HG03066 (cell line): ENCODE measurements around the gene SEC11C.

Experiments used
- ATAC-seq: cut with Tn5 transposase; IDR thresholded peaks from one replicate; pipeline ENCODE4 v1.9.1; 2021; ENCODE audit warnings: low read depth; ENCODE audit not compliant: unreplicated experiment

Gene SEC11C

DNA sequence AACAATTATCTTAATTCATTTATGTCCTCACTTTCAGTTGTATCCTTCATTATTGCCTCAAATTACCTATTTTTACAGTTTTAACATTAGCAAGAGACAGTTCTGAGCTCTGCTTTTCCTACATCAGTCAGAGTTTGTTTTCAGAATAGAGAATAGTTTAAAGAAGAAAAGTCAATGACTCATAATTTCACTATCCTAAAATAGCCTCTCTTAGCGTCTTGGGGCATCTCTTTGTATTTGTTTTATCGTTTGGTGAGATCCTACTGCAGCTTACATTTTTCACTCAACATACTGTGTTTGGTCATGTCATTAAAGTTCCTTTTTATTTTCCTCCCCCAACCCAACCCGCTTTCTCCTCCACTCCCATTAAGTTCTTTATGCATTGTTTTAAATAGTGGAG, 3.8 kb downstream of the SEC11C start:
- peak; percentile 20 for ATAC-seq

DNA sequence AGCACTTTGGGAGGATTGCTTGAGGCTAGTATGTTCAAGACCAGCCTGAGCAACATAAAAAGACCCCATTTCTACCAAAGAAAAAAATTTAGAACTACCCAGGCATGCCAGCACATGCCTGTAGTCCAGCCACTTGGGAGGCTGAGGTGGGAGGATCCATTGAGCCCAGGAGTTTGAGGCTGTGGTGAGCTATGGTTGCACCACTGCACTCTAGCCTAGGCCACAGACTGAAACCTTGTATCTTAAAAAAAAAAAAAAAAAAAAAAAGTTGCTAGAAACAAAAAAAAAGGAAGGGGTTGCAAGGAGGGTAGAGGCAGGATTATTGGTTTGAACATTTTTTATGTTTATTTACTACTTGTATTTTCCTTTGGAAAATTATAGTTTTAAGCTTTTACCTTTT, 4.8 kb downstream of the SEC11C start:
- no peak for ATAC-seq

- no peak for ATAC-seq
These were observed 5.4 kb downstream of the SEC11C start for GRCh38 chr18:59145055-59145454.

DNA sequence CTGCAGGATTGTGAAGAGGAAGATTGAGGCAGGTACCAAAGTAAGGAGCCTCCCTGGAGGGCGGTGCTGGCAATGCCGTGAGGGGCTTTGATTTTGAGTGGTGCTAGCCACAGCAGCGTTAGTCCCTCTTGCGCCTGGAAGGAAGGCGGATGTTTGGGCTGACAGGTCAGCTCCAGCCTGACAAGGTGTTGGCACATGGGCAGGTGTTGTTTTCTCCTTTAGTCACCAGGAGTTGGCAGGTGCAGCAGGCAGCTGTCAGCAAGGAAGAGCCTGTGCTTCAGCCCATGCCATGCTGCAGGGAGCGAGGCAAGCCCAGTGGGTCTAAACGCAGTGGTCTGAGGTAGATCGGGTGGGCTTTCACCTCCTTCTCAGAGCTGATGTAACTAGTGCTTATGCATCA, 8.5 kb downstream of the SEC11C start:
- no peak for ATAC-seq

DNA sequence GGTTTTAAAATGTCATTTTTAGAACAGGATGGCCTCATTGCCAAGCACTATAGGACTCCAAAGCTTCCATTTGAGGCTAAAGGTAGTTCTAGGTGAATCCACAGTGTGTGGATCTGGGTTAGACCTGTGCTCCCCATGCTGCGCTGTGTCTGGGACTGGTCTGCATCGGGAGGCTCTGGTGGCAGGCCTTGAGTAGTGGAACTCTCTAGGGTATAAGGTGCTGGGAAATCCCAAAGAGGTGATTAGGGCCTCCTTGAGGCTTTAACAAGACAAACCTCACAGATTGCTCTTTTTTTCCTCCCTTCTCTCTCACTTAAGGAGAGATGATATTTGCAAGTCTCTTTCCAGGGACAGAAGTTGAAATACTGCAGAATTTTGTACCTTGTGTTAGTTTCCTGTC, 9.3 kb downstream of the SEC11C start:
- no peak for ATAC-seq

DNA sequence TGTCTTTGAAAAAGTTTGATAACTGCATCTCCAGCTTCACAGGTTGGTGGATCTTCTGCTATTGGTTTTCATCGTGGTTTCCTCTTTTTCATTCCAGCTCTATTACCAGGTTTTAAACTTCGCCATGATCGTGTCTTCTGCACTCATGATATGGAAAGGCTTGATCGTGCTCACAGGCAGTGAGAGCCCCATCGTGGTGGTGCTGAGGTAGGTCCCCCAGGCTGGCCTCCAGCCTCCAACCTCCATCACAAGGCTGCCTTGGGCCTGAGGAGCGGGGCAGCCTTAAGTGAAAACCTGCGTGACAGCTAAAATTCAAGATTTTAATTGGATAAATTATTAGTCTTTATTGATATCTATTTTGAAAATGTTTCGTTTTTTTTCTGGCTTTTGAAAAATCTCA, 9.7 kb downstream of the SEC11C start:
- ATAC-seq: no peak

DNA sequence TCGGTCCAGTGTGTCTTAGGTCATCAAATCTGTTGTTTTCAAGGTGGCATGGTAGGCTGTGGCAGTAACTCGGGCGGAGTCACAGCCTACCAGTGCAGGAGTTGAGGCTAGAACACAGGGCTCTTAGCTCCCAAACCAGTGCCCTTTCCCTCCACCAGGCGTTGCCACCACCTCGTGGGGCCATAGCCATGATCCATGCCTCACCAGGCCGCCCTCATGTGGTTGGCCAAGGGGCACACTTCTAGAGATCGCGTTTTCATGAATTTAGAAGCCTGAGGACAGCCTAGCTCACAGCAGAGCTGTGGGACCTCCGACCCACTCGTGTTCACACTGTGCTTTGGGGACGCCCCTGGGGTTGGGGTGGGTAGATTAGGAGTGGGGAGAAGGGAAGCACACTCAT, 10.6 kb downstream of the SEC11C start:
- no peak for ATAC-seq

DNA sequence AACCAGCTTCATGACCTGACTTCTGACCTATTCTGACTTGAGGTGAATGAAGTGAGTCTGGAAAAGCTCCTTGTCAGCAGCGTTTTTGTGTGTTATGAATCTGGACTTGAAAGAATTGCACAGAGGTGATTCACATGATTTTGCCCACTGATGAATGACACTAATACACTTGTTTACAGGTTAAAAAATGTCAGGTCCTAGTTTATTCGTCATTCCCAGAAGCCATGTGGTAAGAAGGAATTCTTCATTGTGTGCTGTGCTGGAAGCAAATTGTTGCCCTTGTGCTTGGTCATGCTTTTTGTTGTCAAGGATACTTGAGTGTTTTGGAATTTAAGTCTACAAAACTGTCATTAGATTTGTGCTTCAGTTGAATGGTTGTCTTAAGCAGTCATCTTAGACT, 15.5 kb downstream of the SEC11C start:
- ATAC-seq: no peak

GRCh38 chr18:59156316-59156715, 16.6 kb downstream of the SEC11C start:
- ATAC-seq: no peak

GRCh38 chr18:59159265-59159664, 19.6 kb downstream of the SEC11C start:
- ATAC-seq: no peak

DNA sequence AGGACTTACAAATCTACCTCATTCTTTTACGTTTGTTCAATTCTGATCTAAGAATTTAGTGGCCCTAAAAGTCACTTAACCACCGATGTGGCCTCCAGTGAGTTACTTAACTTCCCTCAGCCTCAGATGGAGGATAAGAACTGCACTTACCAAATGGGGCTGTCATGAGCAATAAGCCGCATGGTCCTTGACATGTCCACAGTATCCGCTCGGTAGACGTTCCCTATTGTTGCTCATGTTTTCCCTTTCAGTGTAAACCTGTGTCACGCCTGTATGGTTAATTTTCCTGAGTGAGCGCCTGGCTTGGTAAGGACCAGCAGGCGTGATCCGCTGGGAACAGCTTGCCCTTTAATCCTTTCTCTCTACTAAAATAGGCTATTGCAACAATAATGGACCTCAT, 20.3 kb downstream of the SEC11C start:
- no peak for ATAC-seq

GRCh38 chr18:59172664-59173249, 33.1 kb downstream of the SEC11C start:
- no peak for ATAC-seq

DNA sequence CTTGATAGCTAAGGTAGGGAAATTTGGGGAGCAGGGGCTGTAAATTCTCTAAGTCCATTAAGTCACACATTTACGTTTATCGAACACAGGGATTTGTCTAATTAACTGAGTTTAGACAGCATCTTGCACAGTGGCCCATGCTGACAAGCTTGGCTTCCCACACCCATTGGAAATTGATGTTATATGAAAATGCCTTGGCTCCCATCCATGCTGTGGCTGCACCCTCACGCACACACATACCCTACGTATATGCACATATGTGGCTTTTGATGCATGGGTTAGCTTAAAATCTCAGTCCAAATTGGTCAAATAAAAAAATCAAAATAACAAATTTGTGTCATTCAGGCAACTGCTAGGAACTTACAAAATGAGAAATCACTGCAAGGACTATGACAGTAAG, 37.8 kb downstream of the SEC11C start:
- ATAC-seq: no peak

DNA sequence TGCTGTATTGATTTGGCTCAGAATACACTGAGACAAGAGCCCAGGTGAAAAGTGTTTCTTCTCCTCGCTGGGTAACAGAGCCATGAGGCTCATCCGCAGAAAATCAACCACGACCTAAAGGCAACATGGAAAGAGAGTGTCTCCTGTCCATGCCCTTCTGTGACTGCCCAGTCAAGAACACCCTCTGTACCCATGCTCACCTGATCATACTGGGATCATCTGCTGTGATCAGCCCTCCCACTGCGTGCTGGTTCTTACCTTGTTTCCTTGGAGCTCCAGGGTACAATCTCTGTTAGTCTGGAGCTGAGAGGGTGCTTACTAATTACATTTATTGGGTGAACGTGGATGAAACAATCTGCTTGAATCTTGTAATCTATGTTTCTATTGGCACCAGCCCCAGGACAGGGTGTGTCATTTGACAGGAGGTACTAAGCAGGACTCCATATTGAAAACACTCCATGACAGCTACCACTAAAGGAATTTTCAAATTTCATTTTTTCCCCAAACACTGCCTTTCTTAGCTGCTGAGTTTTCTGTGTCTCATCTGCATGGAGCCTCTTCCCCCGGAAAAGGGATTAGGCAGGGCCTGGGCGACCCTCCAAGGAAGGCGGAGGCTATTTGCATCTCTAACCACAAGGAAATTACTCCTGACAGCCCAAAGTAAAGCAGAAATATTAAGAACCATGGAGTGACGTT, 40.6 kb downstream of the SEC11C start:
- no peak for ATAC-seq

DNA sequence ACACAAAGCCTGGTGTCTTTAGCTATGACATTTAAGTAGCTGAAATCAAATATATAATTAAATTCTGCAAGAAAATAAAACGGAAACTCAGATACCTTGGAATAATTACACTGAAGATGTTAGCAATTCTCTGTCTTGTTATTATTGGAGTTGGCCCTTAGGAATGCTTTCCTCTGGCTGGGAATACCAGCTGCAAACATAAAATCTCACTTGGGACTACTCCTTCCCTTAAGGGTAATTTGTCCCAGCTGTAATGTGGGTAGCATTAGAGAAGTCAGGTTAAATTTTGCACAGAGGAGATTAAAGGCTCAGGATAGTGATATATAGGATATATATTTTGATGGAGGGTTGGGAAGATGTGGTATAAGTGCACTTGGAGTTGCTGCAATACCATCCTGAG, 43.0 kb downstream of the SEC11C start:
- ATAC-seq: no peak

DNA sequence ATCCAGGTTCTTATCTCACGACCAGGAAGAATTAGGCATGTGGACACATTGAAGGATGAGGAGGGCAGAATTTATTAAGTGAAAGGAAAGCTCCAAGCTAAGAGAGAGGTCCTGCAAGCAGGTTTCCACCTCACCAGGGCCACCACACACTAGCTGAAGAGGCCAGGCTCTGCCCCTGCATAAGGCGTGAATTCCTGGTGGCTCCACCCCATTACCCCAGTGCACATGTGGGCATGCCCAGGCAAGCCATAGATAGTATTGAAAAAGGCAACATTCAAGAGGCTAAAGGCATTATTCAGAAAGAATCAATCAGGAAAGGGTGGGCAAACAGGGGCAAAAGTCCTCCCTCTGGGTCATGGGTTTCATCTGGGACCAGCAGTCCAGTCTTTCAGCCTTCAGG, 49.3 kb downstream of the SEC11C start:
- ATAC-seq: no peak

DNA sequence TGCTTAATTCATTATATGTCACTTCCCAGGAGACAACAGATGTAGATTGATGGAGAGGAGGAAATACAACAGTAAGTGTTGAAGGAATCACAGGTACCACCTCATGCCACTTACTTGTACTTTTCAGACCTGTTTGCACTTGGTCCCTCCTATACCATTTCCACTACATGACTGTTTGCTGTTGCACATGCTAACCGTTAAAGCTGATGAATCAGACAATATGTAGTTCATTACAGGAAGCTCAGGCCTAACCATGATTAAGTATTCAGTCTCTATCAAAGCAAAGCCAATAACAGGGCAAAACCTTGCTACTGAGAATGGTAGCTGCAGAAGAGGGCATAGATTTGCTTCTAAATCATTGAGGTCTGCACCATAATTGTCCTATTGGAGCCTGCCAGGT, 50.1 kb downstream of the SEC11C start:
- no peak for ATAC-seq

GRCh38 chr18:59196161-59196725, 56.6 kb downstream of the SEC11C start:
- ATAC-seq: no peak

GRCh38 chr18:59197636-59198035, 58.0 kb downstream of the SEC11C start:
- no peak for ATAC-seq

DNA sequence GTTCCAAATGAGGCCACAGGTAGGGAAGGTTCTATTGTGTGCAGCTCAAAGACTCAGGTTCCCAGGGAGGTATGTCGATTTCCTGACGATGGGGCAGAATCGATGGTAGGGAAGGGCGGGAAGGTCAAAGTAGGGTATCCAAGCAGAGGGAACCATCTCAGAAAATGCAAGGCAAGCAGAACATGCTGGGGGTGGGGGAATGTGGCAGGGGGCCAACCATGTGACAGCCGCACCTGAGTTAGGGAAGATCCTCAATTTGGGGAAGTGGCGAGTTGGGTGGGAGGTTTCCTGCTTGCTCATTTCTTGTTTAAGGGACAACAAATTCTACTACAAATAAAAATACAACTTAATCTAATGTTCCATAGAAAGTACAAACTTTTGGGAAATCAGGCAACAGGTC, 58.5 kb downstream of the SEC11C start:
- no peak for ATAC-seq

DNA sequence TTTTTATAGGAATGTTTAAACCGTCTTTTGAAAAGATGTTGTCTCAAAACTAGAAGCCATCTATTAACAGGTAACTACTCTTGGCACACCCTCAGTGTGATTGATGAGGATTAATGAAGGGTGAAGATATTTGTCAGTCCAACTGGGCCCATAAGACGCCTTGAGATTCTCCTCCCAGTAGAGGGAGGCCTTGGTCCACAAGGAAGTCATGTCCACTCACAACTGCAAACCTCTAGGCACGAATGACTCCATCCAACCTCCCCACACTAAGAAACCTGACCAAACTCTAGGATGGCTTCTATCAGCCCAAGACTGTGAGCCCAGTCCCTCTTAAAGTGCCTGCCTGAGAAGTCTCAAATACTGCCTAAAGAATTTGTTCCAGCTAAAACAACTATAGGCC, 61.1 kb downstream of the SEC11C start:
- ATAC-seq: no peak

DNA sequence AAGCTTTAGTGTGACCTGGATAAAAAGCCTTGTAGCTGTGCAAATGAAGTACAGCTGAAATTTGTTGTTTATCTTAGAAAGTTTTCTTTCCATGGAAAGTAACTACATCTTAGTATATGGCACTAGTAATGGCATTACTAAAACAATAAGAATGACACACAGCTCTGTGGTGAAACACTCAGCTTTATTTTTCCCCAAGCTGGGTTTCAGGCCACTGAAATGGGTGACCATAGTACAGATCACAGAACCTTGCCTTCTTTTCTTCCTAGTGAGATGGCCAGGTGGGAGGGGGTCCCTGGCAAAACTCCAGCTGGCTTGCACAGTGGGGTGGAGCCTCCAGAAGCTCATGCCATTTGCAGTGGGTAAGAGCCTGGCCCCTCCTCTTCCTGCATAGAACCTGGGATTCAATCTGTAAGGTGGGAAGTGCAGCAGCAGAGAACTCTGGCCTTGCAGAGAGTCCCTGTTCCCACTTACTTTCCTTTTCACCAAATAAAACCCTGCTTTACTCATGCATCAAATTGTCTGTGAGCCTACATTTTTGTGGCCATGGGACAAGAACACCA, 62.7 kb downstream of the SEC11C start:
- no peak for ATAC-seq
